Ovary (tissue), 10 donors: ENCODE data around the gene SLC10A3. TPM values are rescaled to one million over a fixed set of nuclear protein-coding genes. Genes with fewer than 3 reads are reported as not detected.

Experiments used
- DNase-seq, 5 donors: peaks; one replicate each; pipeline ENCODE4 v3.0.0-alpha.2; 2019 to 2020
- H3K27ac ChIP-seq, 2 donors: fragments of 200-600 bp; one replicate each; pipeline versions ENCODE4 v1.5.1 to v1.8.0; 2019 to 2022
- H3K27me3 ChIP-seq: fragments of 200-600 bp; one replicate; pipeline ENCODE4 v1.8.0; 2022
- H3K36me3 ChIP-seq: fragments of 200-600 bp; sonication (generic); one replicate; pipeline ENCODE4 v1.5.1; 2019
- H3K4me1 ChIP-seq: one replicate; pipeline ENCODE4 v1.8.1; 2013; ENCODE audit warnings: mild to moderate bottlenecking, moderate library complexity; ENCODE audit not compliant: insufficient read depth
- H3K4me3 ChIP-seq: fragments of 200-600 bp; sonication (generic); one replicate; pipeline ENCODE4 v1.5.1; 2017
- H3K9me3 ChIP-seq, 2 donors: fragments of 200-600 bp in 1 of 2; sonication (generic) in 1 of 2; one replicate each; pipeline versions ENCODE4 v1.5.1 to v1.8.1; 2013 to 2019; ENCODE audit warnings: mild to moderate bottlenecking in 1 of 2, moderate library complexity in 1 of 2
- EP300 ChIP-seq: sonication (generic); formaldehyde crosslinking; IDR thresholded peaks from one replicate; pipeline ENCODE4 v1.6.1; 2017; ENCODE audit warnings: antibody characterized with exemption
- POLR2A ChIP-seq: fragments of 450-650 bp; IDR thresholded peaks from one replicate; pipeline ENCODE4 v1.6.1; 2017; ENCODE audit warnings: antibody characterized with exemption, mild to moderate bottlenecking, moderate library complexity
- WGBS, 3 donors: extraction: QIAGEN DNeasy Blood & Tissue Kit in 1 of 3; methylation state at CpG; one replicate each; pipeline versions ENCODE4 v1.1.5 to v1.1.7; 2013 to 2017; 5-methylcytosine and 5-hydroxymethylcytosine counted together
- intact Hi-C, 4 donors: fragments of 100-400 bp; cut with DNase I; formaldehyde crosslinking; loops; one replicate each; pipeline versions ENCODE4 v1.11.0 to v1.15.1; 2022 to 2023
- long read RNA-seq, 3 donors: library from polyadenylated mRNA in 2 of 3; unstranded in 2 of 3; transcript quantifications; one replicate each; pipeline ENCODE4 v2.0.0 and lab custom pipeline, GENCODE V29; 2021 to 2026
- polyA plus RNA-seq, 2 donors: library from polyadenylated mRNA; stranded (reverse); fragments of 200-250 nt in 1 of 2; fragments of 350-450 nt in 1 of 2; fragmentation: Illumina TruSeq in 1 of 2; extraction: RNeasy Lipid Tissue Mini Kit (QIAGEN cat#74804) in 1 of 2; gene quantifications; one replicate each; pipeline ENCODE4 v1.2.3, GENCODE V29; 2013 to 2014
- total RNA-seq, 7 donors: library from RNA; depleted of rRNA in 2 of 7; stranded (reverse); fragments of >200 nt in 2 of 7; fragmentation: NEBNext Ultra II Directional in 3 of 7; extraction: Animal tissue kit (Norgen Biotek cat#: 25700) in 3 of 7; gene quantifications; one replicate each; pipeline versions ENCODE4 v1.1.0 to v1.2.4, GENCODE V29; 2016 to 2023
- TF ChIP-seq, protein P1 (sequence below), 3 donors: fragments of 450-650 bp in 2 of 3; fragments of 200-600 bp in 1 of 3; IDR thresholded peaks; one replicate each; pipeline versions ENCODE4 v1.5.1 to v1.8.0; 2016 to 2022; ENCODE audit warnings: antibody characterized with exemption in 3 of 3, mild to moderate bottlenecking in 1 of 3
- donor health status: DM: no; HTN: no; CAD: no; lungs with moderate emphysema.
- donor health status: DM: no; HTN: no; CAD: no.
- donor health status: Bipolar disorder and iron deficiency.
- donor health status: DM: yes; HTN: yes; CAD: no.
- donor health status: DM: no; HTN: no; CAD: no.
- donor health status: DM: yes; HTN: yes; CAD: no.

The SLC10A3 gene, protein sequence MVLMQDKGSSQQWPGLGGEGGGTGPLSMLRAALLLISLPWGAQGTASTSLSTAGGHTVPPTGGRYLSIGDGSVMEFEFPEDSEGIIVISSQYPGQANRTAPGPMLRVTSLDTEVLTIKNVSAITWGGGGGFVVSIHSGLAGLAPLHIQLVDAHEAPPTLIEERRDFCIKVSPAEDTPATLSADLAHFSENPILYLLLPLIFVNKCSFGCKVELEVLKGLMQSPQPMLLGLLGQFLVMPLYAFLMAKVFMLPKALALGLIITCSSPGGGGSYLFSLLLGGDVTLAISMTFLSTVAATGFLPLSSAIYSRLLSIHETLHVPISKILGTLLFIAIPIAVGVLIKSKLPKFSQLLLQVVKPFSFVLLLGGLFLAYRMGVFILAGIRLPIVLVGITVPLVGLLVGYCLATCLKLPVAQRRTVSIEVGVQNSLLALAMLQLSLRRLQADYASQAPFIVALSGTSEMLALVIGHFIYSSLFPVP
- 10 to 100 TPM; 19.6 to 49.8 (median 42.3) TPM for total RNA-seq
- polyA plus RNA-seq = 10 to 100 TPM in 1 of 2 donors, 1 to 10 TPM in 1; 5.5 to 35.1 TPM
- long read RNA-seq, donor 1, transcript SLC10A3-201 (2 exons, 2,161 nt) = major isoform, 98 of 130 reads
- long read RNA-seq, donor 1, partial matches to known transcripts = 10 of 130 reads
- long read RNA-seq, donor 1, other reads (novel, unspliced or antisense) = 16 of 130 reads
- long read RNA-seq, donor 2, partial matches to known transcripts = 0 of 4 reads
- long read RNA-seq, donor 2, other reads (novel, unspliced or antisense) = 0 of 4 reads
- long read RNA-seq, donor 3, transcript SLC10A3-201 (2 exons, 2,161 nt) = major isoform, 233 of 278 reads
- long read RNA-seq, donor 3, partial matches to known transcripts = 17 of 278 reads
- long read RNA-seq, donor 3, other reads (novel, unspliced or antisense) = 24 of 278 reads

- DNase-seq = peak; percentile 90 to 94 (median 93)
- Histone ChIP-seq H3K9me3 (no peaks in the 10 kb centered on the region), H3K4me3 (peak within 1 kb of the TSS; percentile 56), H3K27ac (peak within 1 kb of the TSS; percentile 85 to 93), H3K27me3 (no peaks in the 10 kb centered on the region), H3K4me1 (no peaks in the 10 kb centered on the region), H3K36me3 (no peaks in the 10 kb centered on the region)
- TF ChIP-seq POLR2A = peak; percentile 78
- TF ChIP-seq, protein P1, sequence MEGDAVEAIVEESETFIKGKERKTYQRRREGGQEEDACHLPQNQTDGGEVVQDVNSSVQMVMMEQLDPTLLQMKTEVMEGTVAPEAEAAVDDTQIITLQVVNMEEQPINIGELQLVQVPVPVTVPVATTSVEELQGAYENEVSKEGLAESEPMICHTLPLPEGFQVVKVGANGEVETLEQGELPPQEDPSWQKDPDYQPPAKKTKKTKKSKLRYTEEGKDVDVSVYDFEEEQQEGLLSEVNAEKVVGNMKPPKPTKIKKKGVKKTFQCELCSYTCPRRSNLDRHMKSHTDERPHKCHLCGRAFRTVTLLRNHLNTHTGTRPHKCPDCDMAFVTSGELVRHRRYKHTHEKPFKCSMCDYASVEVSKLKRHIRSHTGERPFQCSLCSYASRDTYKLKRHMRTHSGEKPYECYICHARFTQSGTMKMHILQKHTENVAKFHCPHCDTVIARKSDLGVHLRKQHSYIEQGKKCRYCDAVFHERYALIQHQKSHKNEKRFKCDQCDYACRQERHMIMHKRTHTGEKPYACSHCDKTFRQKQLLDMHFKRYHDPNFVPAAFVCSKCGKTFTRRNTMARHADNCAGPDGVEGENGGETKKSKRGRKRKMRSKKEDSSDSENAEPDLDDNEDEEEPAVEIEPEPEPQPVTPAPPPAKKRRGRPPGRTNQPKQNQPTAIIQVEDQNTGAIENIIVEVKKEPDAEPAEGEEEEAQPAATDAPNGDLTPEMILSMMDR (IDR thresholded peaks at IDR 0.05) = no peak
- intact Hi-C loops = no loop called here
- WGBS, 3 donors = 28 to 37% (median 29%) methylated on average over 47 to 71 of the region's 71 CpGs
Measured at GRCh38 chrX:154490414-154491083, at the start of gene SLC10A3. Gene SLC10A3 (minus strand): TSS chrX:154490629. CDS start chrX:154488940, 1,689 bp downstream.

- 74 to 85% (median 76%) methylated on average over 8 of the region's 8 CpGs for WGBS, 3 donors
- no peak overlapping the region for H3K27ac ChIP-seq
Measured at GRCh38 chrX:154539077-154539476, 48.6 kb upstream of the SLC10A3 start.

GRCh38 chrX:154535892-154536291 lies 45.5 kb upstream of the SLC10A3 start:
- TF ChIP-seq, protein P1 (IDR thresholded peaks at IDR 0.05) = no peak
- TF ChIP-seq POLR2A (no peak), EP300 (no peak)
- no peaks in the 10 kb centered on the region for H3K27me3 ChIP-seq
- intact Hi-C loops = no loop called here
- no peaks in the 10 kb centered on the region for H3K36me3 ChIP-seq
- 71 to 84% (median 77%) methylated on average over 9 of the region's 9 CpGs for WGBS, 3 donors
- H3K4me1 ChIP-seq = peaks cover 3% of the 10 kb centered on the region
- no peak for DNase-seq
- no peak overlapping the region for H3K27ac ChIP-seq
- no peak overlapping the region for H3K4me3 ChIP-seq
- H3K9me3 ChIP-seq = no peaks in the 10 kb centered on the region

More at GRCh38 chrX:154539077-154539476, 48.6 kb upstream of the SLC10A3 start:
- DNase-seq = no peak
- TF ChIP-seq EP300 = no peak
- TF ChIP-seq, protein P1 (IDR thresholded peaks at IDR 0.05) = no peak
- TF ChIP-seq POLR2A = no peak
- intact Hi-C loops = no loop called here
- Histone ChIP-seq H3K27me3 (no peaks in the 10 kb centered on the region), H3K9me3 (no peaks in the 10 kb centered on the region), H3K36me3 (no peaks in the 10 kb centered on the region), H3K4me1 (peaks cover 17% of the 10 kb centered on the region), H3K4me3 (no peak overlapping the region)
